ENCODE results near the gene PARD3B. TPM values are rescaled to one million over a fixed set of nuclear protein-coding genes. Genes with fewer than 3 reads are reported as not detected.

PARD3B gene
- total and polyA plus RNA-seq, 2 of the 8 experiments (the other 6 are each of a cell fraction or from before 2014, with no cell fraction given): 1.2 to 5.7 TPM

GRCh38 chr2:205619600-205619999 lies 1074.3 kb downstream of the PARD3B start:
- no peak overlapping the region for H3K27ac ChIP-seq (ENCODE audit: low read depth, low read length)
- POLR2A ChIA-PET (ENCODE audit: partially characterized antibody): no interaction called here
- no peak overlapping the region for H3K4ac ChIP-seq (replicated peaks; ENCODE audit: insufficient read length, low read depth, low read length)

More at GRCh38 chr2:205619600-205619999, 1074.3 kb downstream of the PARD3B start:
- TF ChIP-seq SP1 (IDR thresholded peaks at IDR 0.05; ENCODE audit: low read depth, low read length) (no peak), ATF3 (IDR thresholded peaks at IDR 0.05; ENCODE audit: insufficient read depth, low read depth, low read length) (no peak), GABPA (IDR thresholded peaks at IDR 0.05; ENCODE audit: borderline replicate concordance, insufficient read depth, low read length) (no peak), MAFK (IDR thresholded peaks at IDR 0.05; ENCODE audit: low read depth, low read length) (no peak)
- no peaks in the 10 kb centered on the region for H3K79me2 ChIP-seq (ENCODE audit: control insufficient read depth in 1 of 2, insufficient read depth in 2 of 2, low read length in 2 of 2)
- H3K4me2 ChIP-seq (ENCODE audit: insufficient read depth in 1 of 2, low read depth in 2 of 2, low read length in 2 of 2): no peak overlapping the region
- H2BK120ac ChIP-seq (replicated peaks; ENCODE audit: low read depth, low read length): no peak overlapping the region
- H4K5ac ChIP-seq (ENCODE audit: insufficient read length, low read depth, low read length): no peak overlapping the region
- no peaks in the 10 kb centered on the region for H3K36me3 ChIP-seq (ENCODE audit: control insufficient read depth in 2 of 4, insufficient read depth in 4 of 4, low read length in 3 of 4)
- H3K9ac ChIP-seq (replicated peaks in 1 of 4; ENCODE audit: extremely low read depth in 1 of 4, low read depth in 3 of 4, low read length in 3 of 4): no peak overlapping the region
- no peak overlapping the region for H4K91ac ChIP-seq (replicated peaks; ENCODE audit: insufficient read length, low read length)
- FAIRE-seq: no peak
- H2BK5ac ChIP-seq (ENCODE audit: low read depth, low read length): no peak overlapping the region
- H3K4me1 ChIP-seq (replicated peaks in 1 of 4; ENCODE audit: control insufficient read depth in 3 of 4, insufficient read depth in 4 of 4, low read length in 3 of 4): no peaks in the 10 kb centered on the region
- no peak overlapping the region for H2AFZ ChIP-seq (ENCODE audit: low read length)
- no peaks in the 10 kb centered on the region for H4K20me1 ChIP-seq (replicated peaks in 1 of 2; ENCODE audit: control insufficient read depth in 1 of 2, insufficient read depth in 2 of 2, low read length in 2 of 2)
- no peak overlapping the region for H3K14ac ChIP-seq (ENCODE audit: insufficient read length)
- H3K4me3 ChIP-seq (ENCODE audit: extremely low read depth in 1 of 4, insufficient read depth in 2 of 4, low read depth in 3 of 4, low read length in 4 of 4): no peak overlapping the region
- H2BK15ac ChIP-seq (ENCODE audit: low read length): no peak overlapping the region
- peaks cover 0 to 6% of the 10 kb centered on the region in 2 experiments; a peak in 1 of 4 replicates for H3K9me3 ChIP-seq (ENCODE audit: insufficient read depth in 2 of 2, low read depth in 1 of 2, low read length in 1 of 2)
- CTCF ChIA-PET (ENCODE audit: partially characterized antibody): interaction anchor here (0.8 to 1.3 kb wide), 4 partner anchors 13 to 102 kb away, joined by 3 read pairs; no protein-coding TSS in a partner anchor
- no peak for DNase-seq (ENCODE audit: low read depth in 1 of 2, low spot score in 2 of 2)
- no peak overlapping the region for H2AK5ac ChIP-seq (ENCODE audit: low read depth, low read length)
- 88% methylated on average over 1 of the region's 1 CpG; no CpG with 5 or more reads in 1 of the 2 experiments for WGBS, 2 experiments (ENCODE audit: extremely low coverage in 1 of 2, insufficient coverage in 1 of 2, insufficient read length in 1 of 2, insufficient replicate concordance in 2 of 2, low coverage in 1 of 2, low lambda C conversion rate in 2 of 2, missing lambda C conversion rate in 1 of 2)
- H2BK20ac ChIP-seq (ENCODE audit: low read length): no peak overlapping the region
- H3K23me2 ChIP-seq (ENCODE audit: low read depth, low read length): no peaks in the 10 kb centered on the region; the same call in 1 of the 2 replicates
- H3K18ac ChIP-seq (ENCODE audit: extremely low read depth, low read length): no peak overlapping the region
- no peaks in the 10 kb centered on the region; a peak in 1 of 7 replicates for H3K27me3 ChIP-seq (replicated peaks in 1 of 4; ENCODE audit: control insufficient read depth in 3 of 4, extremely low read depth in 1 of 4, insufficient read depth in 3 of 4, low read length in 3 of 4)
- H2BK12ac ChIP-seq (ENCODE audit: low read depth, low read length): no peak overlapping the region
- H4K8ac ChIP-seq (ENCODE audit: extremely low read depth, insufficient read depth, low read length): no peak overlapping the region
- H3K79me1 ChIP-seq (ENCODE audit: low read depth, low read length): no peaks in the 10 kb centered on the region
- H3K56ac ChIP-seq (replicated peaks; ENCODE audit: insufficient read length, low read depth, low read length): no peak overlapping the region
- H3K23ac ChIP-seq (ENCODE audit: insufficient read length): no peak overlapping the region

Data from H1 (cell line).